ENCODE measurements around the gene CRK.

Gene CRK

DNA sequence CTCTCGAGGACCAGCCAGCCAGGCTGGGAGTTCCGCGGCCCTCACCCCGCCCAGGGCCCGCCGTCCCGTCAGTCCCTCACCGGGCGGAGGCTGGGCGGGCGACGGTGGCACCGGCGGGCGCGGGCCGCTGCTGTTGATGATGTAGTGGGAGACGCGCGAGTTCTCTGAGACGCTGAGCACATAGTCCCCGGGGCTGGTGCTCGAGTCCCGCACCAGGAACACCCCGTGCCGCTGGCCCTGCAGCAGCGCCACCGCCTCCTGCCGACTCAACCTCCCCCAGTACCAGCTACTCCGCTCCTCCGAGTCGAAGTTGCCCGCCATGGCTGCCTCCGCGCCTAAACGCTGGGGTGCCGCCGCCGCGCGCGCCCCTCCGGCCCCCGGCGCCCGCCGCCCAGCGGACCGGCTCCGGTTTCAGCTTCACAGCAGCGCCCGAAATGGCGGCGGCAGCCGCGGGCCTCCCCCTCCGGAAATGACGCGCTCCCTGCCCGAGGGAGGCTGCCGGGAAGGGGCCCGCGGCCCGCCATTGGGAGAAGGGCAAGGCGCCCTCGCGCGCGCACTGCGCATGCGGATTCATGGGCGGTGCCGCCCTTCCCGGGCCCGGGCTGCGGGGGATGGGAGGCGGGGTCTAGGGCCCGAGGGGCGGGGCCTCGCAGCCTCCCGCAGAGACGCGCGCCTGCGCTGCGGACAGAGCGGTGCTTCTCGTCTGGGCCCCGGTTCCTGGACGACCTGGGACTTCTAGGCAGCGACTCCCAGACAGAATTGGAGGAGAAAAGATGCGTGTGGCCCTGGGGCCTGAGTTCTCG, at the start of gene CRK:
CRK (minus strand) TSS at position 436 of the 803 bp plus-strand sequence; CDS start at position 321, 115 bp downstream.
- DNase-seq, result peak; percentile 98 to 99

DNA sequence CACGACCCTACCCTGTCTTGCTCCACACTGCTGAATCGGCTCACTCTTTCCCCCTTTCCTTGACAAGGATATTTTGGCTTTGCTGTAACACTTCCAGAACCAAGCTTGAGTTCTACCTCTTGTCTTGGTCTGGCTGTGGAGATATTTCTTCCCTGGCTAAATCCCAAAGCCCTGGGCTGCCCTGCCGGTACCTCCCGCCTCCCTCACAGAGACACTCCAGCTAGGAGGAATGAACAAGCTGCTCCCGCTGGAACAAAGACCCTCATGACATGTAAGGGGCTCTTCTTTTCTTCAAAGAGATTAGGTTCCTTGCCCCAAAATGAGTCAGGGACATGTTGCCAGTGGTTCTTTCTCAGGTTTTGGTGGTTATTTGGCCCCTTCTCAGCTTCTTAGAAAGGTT, 49.6 kb upstream of the CRK start:
- DNase-seq, result no peak

DNA sequence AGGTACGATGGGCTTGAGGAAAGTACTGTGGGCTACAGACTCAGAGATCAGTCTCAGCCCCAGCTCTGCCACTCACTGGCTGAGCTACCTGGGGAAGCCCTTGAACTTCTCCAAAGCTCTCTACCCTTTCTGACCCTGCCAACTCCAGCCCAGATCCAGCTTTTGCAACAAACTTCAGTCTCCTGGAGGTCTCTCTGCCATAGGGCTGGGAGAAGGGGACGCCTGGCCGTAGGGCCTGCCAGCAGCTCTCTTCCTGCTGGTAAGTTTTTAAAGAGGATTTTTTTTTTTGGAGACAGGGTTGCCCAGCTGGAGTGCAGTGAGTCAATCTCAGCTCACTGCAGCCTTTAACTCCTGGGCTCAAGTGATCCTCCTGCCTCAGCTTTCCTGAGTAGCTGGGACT, 48.8 kb upstream of the CRK start:
- no peak for DNase-seq

DNA sequence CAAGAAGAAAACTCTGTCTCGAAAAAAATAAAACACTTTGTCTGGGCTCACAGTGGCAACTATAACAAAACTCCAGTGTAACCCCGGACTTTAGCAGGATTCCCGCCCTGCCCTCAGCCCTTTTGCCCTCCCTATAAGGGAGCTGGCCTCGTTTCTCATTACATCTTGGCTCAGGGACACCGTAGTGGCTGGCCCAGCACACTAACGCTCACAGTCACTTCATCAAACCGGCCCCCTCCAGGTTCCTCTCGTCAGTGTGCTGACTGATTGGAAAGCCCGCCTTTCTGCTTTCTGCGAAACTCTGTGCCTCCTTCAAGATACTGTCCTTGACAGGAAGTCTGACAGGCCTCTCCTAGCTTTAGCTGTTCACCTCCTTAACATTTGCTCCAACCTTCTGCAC, 47.7 kb upstream of the CRK start:
- DNase-seq, result no peak

DNA sequence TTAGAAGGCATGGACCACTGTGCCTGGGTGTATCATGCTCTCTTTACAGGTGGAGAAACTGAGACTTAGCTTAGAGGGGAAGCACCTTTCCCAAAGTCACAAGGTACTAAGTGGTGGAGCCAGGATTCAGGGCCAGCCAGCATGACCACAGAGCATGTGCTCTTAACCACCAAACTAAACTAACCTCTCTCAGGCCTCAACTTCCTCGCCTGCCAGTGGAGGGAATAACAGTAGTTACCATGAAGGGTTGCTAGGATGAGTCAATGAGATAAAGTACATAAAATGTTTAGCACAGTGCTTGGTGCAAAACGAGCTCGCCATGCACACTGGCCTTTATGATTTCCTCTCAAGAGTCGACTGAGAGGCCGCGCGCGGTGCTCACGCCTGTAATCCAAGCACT, 42.8 kb upstream of the CRK start:
- DNase-seq, result no peak

DNA sequence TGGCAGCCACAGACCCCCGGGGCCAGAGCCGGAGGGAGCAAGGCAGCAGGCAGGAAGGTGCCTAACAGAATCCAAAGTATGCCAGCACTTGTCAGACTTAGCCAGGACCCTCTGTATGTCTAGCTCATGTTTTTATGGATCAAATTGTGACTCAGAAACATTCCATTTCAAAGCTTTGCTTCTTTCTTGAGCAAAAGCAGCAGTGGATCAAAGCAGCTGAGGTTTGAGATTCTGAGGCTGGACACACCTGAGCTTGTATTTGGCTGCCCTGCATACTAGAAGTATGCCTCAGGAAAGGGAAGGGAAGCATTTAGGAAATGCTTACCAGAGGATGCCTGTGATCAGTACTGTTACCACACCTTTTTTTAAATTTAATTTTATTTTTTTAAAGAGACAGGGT, 42.2 kb upstream of the CRK start:
- no peak for DNase-seq

DNA sequence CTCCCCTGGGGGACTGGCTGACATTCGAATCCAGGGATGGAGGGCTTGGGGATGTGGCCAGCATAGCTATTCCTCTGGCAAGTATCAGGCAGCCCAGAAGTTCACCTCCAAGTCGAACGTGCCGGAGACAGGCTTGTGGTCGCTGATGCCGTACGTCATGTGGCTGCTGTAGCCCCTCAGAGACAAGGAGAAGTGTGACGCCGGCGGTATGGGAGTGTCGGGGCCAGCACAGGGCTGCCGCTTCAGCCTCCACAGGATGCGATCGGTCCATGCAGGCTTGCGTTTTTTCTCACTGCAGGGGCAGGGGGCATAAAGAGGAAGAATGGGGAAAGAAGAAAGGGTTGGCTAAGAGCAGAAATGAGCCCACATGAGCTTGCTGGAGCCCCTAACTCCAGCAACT, 41.8 kb upstream of the CRK start:
- no peak for DNase-seq

DNA sequence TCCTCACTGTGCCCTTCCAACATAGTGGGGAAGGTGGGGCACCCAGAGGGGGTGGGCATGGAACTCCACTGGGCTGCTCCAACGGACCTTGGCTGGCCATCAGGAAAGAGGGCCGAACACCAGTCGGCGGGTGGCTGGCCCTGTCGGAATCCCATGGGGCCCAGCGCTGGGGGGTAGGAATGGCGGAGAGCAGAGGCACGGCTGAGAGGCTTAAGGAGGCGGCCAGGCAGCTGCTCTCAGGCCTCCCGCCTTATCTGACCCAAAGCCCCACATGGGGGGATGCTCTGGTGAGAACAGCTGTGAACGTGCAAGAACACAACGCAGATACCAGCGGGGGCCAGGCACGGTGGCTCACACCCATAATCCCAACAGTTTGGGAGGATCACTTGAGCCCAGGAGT, 40.8 kb upstream of the CRK start:
- DNase-seq, result no peak

DNA sequence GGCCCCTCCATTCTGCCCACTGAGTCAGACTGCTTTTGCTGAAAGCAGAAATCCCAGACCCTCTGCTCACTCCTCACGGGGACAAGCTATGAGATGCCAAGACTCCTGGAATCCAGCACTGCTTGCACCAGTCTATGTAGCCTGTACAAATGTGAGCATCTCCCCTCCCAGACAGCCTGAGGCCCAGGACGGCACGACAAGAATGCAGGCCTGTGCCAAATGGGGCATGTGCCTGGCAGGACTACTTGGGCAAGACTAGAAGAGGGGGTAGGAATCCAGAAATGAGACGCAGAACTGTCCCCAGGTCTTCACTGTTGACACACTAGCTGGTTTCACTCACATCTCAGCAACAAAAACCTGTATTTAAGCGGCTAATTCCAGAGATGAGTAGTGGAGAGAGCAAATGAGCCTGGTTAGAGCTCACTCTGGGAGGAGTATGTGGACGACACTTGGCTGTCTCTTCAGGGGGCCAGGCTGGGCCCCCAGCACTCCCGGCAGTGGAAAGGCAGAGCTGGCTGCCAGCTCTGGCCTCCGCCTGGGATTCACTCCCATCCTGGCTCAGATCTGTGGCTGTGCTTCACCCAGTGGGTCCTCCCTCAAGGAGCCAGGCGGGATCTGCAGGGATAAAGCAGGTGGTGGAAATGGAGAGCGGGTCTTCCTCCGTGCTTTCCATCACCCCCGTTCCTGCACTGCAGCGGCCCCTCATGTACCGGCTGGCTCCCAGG, 39.4 kb upstream of the CRK start:
- no peak for DNase-seq

DNA sequence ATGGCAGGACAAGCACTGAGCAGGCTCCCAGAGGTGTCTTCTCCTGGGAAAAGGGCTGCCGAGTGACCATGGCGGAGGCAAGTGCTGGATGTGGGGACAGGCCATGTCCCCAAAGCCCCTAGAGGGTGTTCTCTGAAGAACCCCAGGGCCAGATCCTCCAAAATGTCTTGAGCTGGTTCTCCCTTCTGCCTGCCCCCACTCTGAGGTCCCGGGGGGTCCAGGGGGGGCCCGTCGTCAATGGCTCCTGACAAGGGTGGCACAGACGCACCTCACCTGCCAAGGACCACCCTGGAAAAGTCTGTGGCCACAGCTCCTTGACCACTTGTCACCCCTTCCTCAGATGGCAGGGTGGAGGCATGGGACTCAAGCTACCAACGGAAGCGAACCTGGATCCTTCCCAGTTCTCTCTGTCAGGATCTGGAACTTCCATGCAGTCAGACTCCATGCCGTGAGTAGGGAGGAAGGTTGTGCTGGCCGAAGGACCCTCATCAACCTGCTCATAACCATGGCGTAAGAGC, 38.8 kb upstream of the CRK start:
- DNase-seq, result no peak

DNA sequence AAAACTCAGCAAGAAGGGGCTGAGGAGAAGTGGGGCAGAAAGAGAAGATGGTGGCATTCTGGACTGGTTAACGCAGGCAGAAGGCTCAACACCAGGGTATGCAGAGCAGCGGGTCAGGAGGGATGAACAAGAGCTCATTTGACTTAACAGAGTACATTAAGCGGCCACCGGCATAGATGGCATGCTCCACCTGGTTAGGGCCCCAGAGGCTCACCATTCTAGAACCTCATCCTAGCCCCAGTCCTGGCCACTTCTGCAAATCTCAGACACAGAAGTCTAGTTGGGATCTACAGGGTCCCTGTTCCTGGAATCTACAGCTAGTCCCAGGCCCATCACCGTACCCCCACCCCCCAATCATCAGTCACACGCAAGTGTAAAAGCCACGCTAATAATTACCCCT, 38.2 kb upstream of the CRK start:
- no peak for DNase-seq

DNA sequence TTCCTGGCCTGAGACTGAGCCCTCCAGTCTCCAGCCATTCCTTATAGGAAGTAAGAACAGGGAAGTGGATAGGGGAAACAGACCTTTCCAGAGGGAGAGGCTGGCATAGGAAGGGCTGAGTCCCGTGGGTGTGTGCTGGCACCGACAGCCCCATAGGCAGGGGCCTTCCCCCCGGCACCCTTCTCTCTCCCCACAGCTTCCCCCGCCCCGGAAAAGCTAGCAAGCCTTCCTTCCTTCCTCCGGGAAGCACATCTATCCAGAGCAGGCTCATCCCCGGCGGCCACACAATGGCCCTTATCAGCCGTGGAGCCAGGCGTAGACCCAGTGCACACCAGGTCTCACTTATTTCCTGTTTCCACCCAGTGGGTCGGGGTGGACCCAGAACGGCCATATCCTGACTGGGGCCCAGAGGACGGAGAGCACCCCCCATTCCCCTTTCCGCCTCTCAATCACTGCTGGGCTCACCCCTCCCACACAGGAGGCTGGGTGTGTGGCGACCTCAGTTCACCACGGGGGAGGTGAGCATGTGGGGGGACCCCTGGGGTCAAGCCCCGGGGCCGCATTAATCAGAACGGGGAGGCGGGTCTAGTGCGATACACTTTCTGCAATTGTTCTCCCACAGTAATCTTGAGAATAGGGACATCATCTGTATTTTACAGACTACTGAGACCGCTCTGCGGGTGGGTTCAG, 37.4 kb upstream of the CRK start:
- DNase-seq, result no peak

DNA sequence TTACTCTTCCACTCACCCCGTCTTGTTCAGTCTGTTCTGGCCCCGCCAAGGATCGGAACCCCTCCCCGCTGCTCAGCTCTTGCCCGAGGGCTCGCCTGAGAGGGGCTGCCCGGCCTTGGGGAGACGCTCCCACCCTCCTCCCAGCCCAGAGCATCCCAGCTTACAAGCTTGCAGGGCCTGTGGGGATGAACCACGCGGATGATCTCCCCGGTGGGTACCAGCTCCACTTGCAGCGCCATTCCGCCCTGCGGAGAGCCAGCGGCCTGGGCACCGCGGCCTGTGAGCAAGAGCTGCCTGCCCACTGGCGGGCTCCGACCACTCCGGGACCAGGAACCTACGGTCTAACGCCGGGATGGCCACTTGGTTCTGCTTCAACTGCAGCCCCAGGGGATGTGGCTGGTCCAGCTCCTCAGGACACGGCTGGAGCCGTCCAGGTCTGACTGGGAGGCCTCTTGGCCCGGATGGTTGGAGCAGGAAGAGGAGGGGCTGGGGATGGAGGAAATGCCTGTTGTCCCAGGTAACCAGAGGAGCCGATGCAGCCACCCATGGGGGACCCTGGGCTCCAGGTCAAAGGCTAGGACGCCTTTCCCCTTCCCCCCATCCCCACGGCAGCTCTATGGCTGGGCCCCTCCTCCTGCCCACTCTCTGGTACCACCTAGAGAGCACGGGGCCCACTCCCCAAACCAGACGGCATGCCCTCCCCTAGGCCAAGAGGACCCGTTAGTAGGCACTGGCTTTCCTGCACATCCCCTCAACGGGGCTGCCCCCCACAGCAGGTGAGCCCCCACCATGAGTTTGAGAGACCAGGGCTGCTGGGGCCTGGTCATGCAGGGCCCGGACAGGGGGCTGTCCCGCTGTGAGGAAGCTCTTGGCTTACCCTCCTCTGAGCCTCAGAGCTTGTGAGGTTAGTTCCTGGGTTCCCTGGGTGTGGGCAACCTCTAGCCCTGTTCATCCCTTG, 36.5 kb upstream of the CRK start, which contains the start of gene MYO1C:
MYO1C (minus strand) TSS at position 438 of the 958 bp plus-strand sequence; CDS start at position 239, 199 bp downstream.
- DNase-seq, result no peak

DNA sequence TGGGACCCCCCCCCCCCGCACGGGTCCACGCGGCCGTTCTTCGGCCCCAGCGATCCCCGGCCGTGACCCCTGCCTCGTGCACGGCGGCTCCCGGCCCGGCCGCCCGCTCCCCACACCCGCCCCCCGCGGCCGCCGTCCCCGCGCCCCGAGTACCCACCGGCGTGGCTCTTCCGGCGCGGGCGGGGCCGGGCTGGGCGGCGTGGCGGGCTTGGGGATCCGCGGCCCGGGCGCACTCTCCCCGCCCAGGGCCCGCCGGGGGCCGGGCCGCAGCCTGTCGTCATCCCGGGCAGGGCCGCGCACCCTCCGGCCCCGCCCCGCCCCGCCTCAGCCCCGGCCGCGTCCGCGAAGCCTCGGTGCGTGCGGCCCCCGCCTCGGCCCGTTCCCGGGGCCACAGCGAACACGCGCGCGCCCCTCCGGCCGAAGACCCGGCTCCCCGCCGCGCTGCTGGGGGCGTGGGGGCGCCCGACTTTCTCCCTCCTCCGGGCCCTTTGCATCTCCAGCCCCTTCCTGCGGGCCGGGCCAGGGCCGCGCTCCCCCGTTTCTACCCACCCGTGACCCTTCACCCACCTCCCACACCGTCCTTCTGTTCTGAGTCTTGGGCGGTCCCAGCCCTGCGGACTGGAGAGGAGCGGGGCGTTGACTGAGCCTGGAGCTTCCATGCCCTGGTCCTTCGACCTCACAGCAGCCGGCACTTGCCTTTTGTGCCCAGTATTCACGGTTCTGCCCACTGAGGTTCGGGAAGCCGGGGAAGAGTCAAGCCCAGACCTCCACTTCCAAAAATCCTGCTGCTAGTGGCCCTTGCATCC, 35.6 kb upstream of the CRK start:
- peak; percentile 54 to 68 for DNase-seq

DNA sequence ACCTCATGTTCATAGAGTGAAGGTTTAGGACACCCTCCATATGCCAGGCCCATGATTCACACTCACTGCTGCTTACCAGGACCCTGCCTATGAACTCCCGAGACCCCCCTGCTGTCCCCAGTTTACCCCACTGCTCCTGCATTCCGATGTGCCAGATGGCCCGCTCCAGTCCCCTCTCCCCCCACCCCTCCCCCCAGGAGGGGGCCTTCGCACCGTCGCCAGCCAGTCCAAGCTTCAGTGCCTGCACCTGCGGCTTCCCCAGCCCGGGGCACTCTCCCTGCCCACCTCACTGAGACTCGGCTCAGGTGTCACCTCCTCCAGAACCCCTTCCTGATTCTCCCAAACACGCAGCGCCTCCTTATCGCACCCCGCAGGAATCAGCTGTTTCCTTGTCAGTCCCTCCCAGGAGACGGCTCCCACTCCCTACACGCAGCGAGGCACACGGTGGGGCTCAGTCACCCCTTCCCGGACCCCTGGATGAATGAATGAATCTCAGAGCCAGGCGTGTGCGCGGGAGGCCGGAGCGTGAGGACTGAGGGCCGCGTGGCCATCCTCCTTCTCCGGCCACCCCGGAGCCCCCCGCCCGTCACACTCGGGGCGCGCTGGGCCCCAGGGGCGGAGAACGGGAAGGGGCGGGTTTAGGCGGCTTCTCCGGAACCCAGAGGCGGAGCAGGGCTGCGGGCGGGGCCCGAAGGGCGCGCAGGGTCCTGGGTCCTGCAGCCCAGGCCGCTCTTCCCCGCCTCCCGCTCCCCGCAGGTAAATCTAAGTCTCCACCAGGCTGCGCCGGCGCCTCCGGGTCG, 34.8 kb upstream of the CRK start:
- DNase-seq, result peak; percentile 71 to 81

DNA sequence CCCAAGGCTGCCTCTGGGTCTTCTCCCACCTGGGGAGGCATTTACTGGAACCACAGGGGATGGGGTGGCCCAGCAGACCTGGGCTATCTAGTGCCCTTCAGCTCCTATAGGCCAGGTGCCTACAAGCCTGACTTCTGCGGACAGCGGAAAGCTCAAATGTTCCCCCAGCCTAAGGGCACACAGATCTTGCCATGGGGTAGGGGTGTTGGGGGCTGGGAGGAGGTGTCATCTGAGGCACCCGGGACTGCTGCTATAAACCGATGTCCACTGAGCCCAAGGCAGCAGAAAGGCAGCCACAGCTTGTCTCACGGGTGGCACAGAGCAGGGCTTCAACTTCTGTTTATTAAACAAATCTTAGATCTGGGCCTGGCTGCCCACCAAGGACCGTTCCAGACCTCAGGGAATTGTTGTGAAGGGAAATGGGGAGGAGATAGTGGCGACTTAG, 32.8 kb upstream of the CRK start:
- no peak for DNase-seq

DNA sequence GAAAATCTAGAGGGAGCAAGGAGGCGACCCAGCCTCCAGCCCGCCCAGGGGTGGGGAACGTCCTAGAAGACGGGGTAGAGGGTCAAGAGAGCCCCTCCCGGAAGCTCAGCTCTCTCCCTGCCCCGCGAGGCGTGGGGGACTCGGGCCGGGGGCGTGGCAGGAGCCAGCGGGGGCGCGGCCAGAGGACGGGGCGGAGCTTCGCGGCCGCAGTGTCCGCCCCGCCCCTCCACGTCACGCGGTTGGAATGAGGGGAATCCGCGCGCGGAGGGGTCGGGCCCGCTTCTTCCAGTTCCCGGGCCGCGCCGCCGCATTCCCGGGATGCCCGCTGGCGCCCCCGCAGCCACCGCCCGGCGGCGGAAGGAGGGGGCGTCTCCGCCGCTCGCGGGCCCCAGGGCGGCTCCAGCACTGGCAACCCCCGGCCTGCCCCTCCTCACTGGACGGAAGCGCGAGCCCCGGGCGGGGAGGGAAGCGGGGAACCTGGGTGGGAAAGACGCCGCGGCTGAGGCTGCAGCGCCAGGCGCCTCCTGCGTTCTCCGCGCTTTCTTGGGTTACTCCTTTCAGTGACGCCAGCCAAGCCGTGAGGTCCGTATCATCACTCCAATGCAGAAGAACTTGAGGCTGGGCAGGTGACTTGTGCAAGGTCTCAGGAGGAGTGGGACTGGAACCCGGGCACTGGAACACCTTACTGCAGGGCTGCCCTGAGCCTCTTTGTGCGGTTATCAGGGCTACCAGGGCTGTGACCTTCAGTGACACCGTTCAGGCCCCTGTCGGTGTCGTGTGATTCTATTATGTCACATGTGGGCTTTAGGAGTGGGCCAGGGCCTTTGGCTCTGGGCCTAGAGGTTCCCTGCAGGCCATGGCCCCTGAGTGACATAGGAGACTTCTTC, 32.1 kb upstream of the CRK start:
- peak; percentile 71 to 78 for DNase-seq

DNA sequence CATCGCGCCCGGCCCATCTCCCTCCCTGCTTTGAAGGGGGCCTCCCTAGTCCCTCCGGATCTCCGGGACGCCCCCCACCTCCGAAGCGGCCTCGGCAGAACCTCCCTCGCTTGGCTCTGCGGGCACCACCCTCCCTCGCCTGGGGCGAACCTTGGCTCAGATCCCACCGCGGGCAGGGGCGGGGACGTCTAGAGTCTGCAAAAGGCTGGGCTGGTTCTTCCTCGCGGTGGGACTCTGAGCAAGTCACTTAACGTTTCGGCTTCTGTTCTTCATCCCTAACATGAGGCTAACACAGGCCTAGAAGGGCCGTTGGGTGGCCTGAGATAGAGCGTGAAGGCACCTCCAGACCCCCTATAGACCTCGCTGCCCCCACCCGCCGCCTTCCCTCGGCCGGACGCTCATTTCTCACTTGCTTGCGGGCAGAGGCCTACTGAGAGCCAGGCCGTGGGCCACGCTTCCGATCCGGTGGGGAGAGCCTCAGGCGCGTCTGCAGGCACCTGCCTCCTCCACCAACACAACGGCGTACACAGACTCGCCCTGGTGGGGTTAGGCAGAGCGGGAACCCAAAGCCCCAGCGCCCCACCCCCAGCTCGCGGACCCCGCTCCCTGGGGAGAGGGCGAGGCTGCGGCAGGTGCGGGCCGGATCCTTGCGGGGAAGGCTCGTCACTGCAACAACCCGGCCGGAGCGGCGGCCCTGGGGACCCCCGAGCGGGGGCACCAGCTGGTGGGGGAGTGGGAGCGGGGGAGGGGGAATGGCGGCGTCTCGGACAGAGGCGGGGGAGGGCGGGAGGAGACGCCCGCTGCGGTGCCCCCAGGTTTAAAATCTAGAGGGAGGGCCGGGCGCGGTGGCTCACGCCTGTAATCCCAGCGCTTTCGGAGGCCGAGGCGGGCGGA, 31.0 kb upstream of the CRK start:
- peak; percentile 76 to 78 for DNase-seq
